GM12878 (cell line): Measurements from ENCODE around the gene TMEM87A. TPM values are rescaled to one million over a fixed set of nuclear protein-coding genes. Genes with fewer than 3 reads are reported as not detected.

Experiments used
- ATAC-seq: fragments of 200-7000 bp; cut with Tn5 transposase; 3 replicates; pipeline ENCODE4 v1.9.1; 2020; ENCODE audit warnings: mild to moderate bottlenecking, moderate library complexity
- BruUV-seq: library from RNA; stranded (reverse); fragments of 400-500 nt; replicated peaks from 2 replicates; lab custom pipeline; 2021; lab: Mats Ljungman, UMichigan
- CTCF ChIA-PET: fragments of 300-600 bp; sonication (Branson Sonifier 250); formaldehyde crosslinking; extraction: SDS; loops from one replicate; lab custom pipeline; 2021; ENCODE audit warnings: inconsistent platforms; lab: Yijun Ruan, JAX
- POLR2A ChIA-PET: fragments of 350-600 bp; formaldehyde crosslinking; extraction: SDS; loops from one replicate; lab custom pipeline; 2021; ENCODE audit warnings: inconsistent platforms; lab: Charles Lee
- RAD21 ChIA-PET: fragments of 300-600 bp; sonication (Branson Sonifier 250); formaldehyde crosslinking; loops from one replicate; lab custom pipeline; 2023; ENCODE audit warnings: antibody characterized with exemption; ENCODE audit not compliant: unreplicated experiment; lab: Charles Lee
- SMC1A ChIA-PET: fragments of 300-600 bp; sonication (Branson Sonifier 250); formaldehyde crosslinking; loops from one replicate; lab custom pipeline; 2023; ENCODE audit not compliant: unreplicated experiment, uncharacterized antibody; lab: Charles Lee
- DNase-seq: peaks from one replicate; pipeline ENCODE4 v3.0.0-alpha.2; 2011; ENCODE audit warnings: low read depth, low spot score
- FAIRE-seq: peaks from 3 replicates; lab custom pipeline; 2011; peaks lifted over from hg19 to GRCh38; lab: Jason Lieb, UNC
- H2AFZ ChIP-seq: 2 replicates; pipeline ENCODE4 v1.6.0; 2011; ENCODE audit warnings: low read depth, low read length, control low read depth; ENCODE audit not compliant: control insufficient read depth
- H3K27ac ChIP-seq: 2 replicates; pipeline ENCODE4 v1.5.1; 2011; ENCODE audit warnings: control low read depth; ENCODE audit not compliant: control insufficient read depth, insufficient read depth
- H3K27me3 ChIP-seq, 2 experiments: replicated peaks in 1 of 2; 2 replicates each; pipeline versions ENCODE4 v1.6.0 to v1.6.1; 2011; ENCODE audit warnings: low read length in 1 of 2; ENCODE audit not compliant: control insufficient read depth in 2 of 2, insufficient read depth in 2 of 2
- H3K36me3 ChIP-seq, 2 experiments: 2 replicates each; pipeline ENCODE4 v1.5.1; 2011; ENCODE audit warnings: low read length in 1 of 2; ENCODE audit not compliant: control insufficient read depth in 2 of 2, insufficient read depth in 2 of 2
- H3K4me1 ChIP-seq: 2 replicates; pipeline ENCODE4 v1.6.1; 2011; ENCODE audit warnings: mild to moderate bottlenecking, low read length, moderate library complexity, mixed read lengths; ENCODE audit not compliant: control insufficient read depth, insufficient read depth
- H3K4me2 ChIP-seq: 2 replicates; pipeline ENCODE4 v1.6.0; 2011; ENCODE audit warnings: control low read depth; ENCODE audit not compliant: control insufficient read depth, insufficient read depth
- H3K4me3 ChIP-seq: fragments of 200-600 bp; sonication (generic); 2 replicates; pipeline ENCODE4 v1.5.1; 2016
- H3K79me2 ChIP-seq: 2 replicates; pipeline ENCODE4 v1.6.0; 2011; ENCODE audit warnings: low read length; ENCODE audit not compliant: control insufficient read depth, insufficient read depth
- H3K9ac ChIP-seq: 2 replicates; pipeline ENCODE4 v1.8.0; 2011; ENCODE audit warnings: low read length, control low read depth, mixed read lengths; ENCODE audit not compliant: control insufficient read depth, insufficient read depth
- H3K9me3 ChIP-seq: replicated peaks from 3 replicates; pipeline ENCODE4 v1.5.1; 2011; ENCODE audit warnings: mild to moderate bottlenecking, low read length; ENCODE audit not compliant: control insufficient read depth, insufficient read depth
- H4K20me1 ChIP-seq: 2 replicates; pipeline ENCODE4 v1.6.0; 2011; ENCODE audit not compliant: control insufficient read depth, insufficient read depth
- BHLHE40 ChIP-seq, 2 experiments: fragments of 450-650 bp in 1 of 2; IDR thresholded peaks; 2 replicates each; pipeline ENCODE4 v1.6.1; 2011 to 2017; ENCODE audit warnings: low read depth in 2 of 2, borderline replicate concordance in 1 of 2, improper control_type of control experiment in 1 of 2, low read length in 1 of 2, mild to moderate bottlenecking in 1 of 2
- GATAD2B ChIP-seq: fragments of 450-650 bp; conservative IDR thresholded peaks from 2 replicates; pipeline ENCODE4 v1.6.1; 2017; ENCODE audit warnings: low read depth, mild to moderate bottlenecking, moderate library complexity
- WGBS: methylation state at CpG from one replicate; pipeline ENCODE4 v1.1.6; 2016; ENCODE audit warnings: low lambda C conversion rate; ENCODE audit not compliant: insufficient replicate concordance, insufficient coverage; ENCODE audit errors: missing lambda C conversion rate; 5-methylcytosine and 5-hydroxymethylcytosine counted together
- in situ Hi-C: fragments of 300-500 bp; cut with MboI; formaldehyde crosslinking; loops from 9 replicates; pipeline ENCODE4 v1.14.3; 2018; ENCODE audit warnings: mixed read lengths
- intact Hi-C: fragments of 100-400 bp; cut with micrococcal nuclease; formaldehyde crosslinking; loops from one replicate; pipeline ENCODE4 v1.14.2; 2022; ENCODE audit not compliant: unreplicated experiment
- polyA plus RNA-seq, 11 experiments: library from polyadenylated mRNA; depleted of rRNA in 4 of 11; unstranded in 6 of 11; stranded (reverse) in 5 of 11; fragments of >200 nt; fragmentation: Nextera tagmentation in 4 of 11; fragmentation: Illumina TruSeq in 1 of 11; extraction: Ambion mirVana in 4 of 11; extraction: Trizol in 1 of 11; gene quantifications; 1 replicate in 1 of 11; 2 replicates in 10 of 11; pipeline versions ENCODE4 v1.2.1 to v1.2.3, GENCODE V29; 2011 to 2016; ENCODE audit warnings: inconsistent platforms in 2 of 11, missing spikeins in 2 of 11, low read depth in 1 of 11
- total RNA-seq, 4 experiments: library from RNA; depleted of rRNA in 3 of 4; stranded (reverse); fragments of >200 nt in 3 of 4; fragmentation: Illumina TruSeq in 1 of 4; extraction: Trizol in 1 of 4; gene quantifications; 2 replicates each; pipeline versions ENCODE4 v1.2.1 to v1.2.3, GENCODE V29; 2013 to 2021
- TF ChIP-seq, protein P1 (sequence below): fragments of 450-650 bp; formaldehyde crosslinking; IDR thresholded peaks from 2 replicates; pipeline ENCODE4 v1.4.0; 2022; ENCODE audit warnings: mild to moderate bottlenecking, moderate library complexity

The TMEM87A gene
- total and polyA plus RNA-seq, 10 of the 15 experiments (the other 5 are each of a cell fraction or from before 2014, with no cell fraction given) = 18.2 to 53.2 (median 33.4) TPM

GRCh38 chr15:42171795-42172194, 101.4 kb downstream of the TMEM87A start:
- CTCF ChIA-PET = no interaction called here
- ATAC-seq = no peak

More at GRCh38 chr15:42171795-42172194, 101.4 kb downstream of the TMEM87A start:
- SMC1A ChIA-PET = no interaction called here
- intact Hi-C loops = no loop called here
- in situ Hi-C loops = no loop called here
- Histone ChIP-seq H3K79me2 (no peaks in the 10 kb centered on the region), H3K4me3 (no peak overlapping the region), H4K20me1 (no peaks in the 10 kb centered on the region), H3K27me3 (no peaks in the 10 kb centered on the region), H3K4me2 (no peak overlapping the region), H3K4me1 (0 out of 2 replicates have a peak, but pooled peaks cover 3% of the 10 kb centered on the region), H3K27ac (no peak overlapping the region), H3K9me3 (no peaks in the 10 kb centered on the region), H2AFZ (no peak overlapping the region), H3K9ac (no peak overlapping the region), H3K36me3 (peaks cover 16 to 38% of the 10 kb centered on the region in 2 experiments)
- no TSS peak for BruUV-seq
- DNase-seq (no peak), FAIRE-seq (no peak)
- TF ChIP-seq BHLHE40 (IDR thresholded peaks at IDR 0.05; ENCODE audit: borderline replicate concordance in 1 of 2, low read depth in 2 of 2, low read length in 1 of 2) (no peak), GATAD2B (no peak)
- TF ChIP-seq, protein P1, sequence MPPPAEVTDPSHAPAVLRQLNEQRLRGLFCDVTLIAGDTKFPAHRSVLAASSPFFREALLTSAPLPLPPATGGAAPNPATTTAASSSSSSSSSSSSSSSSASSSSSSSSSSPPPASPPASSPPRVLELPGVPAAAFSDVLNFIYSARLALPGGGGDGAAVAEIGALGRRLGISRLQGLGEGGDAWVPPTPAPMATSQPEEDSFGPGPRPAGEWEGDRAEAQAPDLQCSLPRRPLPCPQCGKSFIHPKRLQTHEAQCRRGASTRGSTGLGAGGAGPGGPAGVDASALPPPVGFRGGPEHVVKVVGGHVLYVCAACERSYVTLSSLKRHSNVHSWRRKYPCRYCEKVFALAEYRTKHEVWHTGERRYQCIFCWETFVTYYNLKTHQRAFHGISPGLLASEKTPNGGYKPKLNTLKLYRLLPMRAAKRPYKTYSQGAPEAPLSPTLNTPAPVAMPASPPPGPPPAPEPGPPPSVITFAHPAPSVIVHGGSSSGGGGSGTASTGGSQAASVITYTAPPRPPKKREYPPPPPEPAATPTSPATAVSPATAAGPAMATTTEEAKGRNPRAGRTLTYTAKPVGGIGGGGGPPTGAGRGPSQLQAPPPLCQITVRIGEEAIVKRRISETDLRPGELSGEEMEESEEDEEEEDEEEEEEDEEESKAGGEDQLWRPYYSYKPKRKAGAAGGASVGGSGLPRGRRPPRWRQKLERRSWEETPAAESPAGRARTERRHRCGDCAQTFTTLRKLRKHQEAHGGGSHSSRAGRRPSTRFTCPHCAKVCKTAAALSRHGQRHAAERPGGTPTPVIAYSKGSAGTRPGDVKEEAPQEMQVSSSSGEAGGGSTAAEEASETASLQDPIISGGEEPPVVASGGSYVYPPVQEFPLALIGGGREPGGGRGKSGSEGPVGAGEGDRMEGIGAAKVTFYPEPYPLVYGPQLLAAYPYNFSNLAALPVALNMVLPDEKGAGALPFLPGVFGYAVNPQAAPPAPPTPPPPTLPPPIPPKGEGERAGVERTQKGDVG (CRISPR knock-in tag) = no peak
- WGBS = 100% methylated on average over 1 of the region's 1 CpG
- RAD21 ChIA-PET = no interaction called here
- POLR2A ChIA-PET = no interaction called here
